ENCODE results near the gene GGCT. TPM values are rescaled to one million over a fixed set of nuclear protein-coding genes. Genes with fewer than 3 reads are reported as not detected.

GGCT gene
- total RNA-seq, 4 donors from 2014 or later = 33.6 to 210 (median 130) TPM

DNA sequence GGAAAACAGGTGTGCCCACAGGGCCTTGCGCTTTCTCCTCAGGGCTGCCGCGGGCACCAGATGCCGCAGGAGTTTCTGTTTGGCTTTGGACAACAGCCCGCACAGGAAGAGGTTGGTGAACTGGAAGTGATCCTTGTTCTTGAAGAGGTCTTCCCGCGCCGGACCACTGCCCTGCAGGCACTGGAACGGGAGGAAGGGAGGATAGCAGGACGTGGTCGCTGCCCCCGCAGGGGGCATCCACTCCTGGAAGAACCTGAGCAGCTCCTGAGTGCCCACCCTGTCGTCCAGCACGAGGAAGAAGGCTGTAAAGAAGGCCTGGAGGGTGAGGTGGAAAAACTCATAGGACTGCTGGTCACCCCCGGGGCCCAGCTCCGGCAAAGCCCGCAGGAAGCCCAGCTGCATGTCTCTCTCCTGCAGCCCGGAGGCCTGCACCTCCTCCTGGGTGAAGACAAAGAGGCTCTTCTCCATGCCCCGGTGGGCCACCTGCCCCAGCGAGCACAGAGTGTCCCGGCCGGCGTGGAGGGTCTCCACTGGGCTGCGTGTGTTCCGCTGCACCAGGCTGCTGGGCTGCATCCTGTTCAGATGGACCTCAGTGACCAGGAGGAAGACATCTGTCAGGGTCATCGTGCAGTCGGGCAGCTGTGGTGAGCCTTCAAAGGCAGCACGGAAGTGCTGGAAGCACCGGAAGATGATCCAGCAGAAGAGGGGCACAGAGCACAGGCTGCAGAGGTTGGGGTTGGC is 52.9 kb downstream of the GGCT start:
- ATAC-seq (ENCODE audit: low FRiP score) (no peak), DNase-seq (ENCODE audit: low spot score) (no peak)
- TF ChIP-seq, protein P1, sequence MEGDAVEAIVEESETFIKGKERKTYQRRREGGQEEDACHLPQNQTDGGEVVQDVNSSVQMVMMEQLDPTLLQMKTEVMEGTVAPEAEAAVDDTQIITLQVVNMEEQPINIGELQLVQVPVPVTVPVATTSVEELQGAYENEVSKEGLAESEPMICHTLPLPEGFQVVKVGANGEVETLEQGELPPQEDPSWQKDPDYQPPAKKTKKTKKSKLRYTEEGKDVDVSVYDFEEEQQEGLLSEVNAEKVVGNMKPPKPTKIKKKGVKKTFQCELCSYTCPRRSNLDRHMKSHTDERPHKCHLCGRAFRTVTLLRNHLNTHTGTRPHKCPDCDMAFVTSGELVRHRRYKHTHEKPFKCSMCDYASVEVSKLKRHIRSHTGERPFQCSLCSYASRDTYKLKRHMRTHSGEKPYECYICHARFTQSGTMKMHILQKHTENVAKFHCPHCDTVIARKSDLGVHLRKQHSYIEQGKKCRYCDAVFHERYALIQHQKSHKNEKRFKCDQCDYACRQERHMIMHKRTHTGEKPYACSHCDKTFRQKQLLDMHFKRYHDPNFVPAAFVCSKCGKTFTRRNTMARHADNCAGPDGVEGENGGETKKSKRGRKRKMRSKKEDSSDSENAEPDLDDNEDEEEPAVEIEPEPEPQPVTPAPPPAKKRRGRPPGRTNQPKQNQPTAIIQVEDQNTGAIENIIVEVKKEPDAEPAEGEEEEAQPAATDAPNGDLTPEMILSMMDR (IDR thresholded peaks at IDR 0.05) = no peak

DNA sequence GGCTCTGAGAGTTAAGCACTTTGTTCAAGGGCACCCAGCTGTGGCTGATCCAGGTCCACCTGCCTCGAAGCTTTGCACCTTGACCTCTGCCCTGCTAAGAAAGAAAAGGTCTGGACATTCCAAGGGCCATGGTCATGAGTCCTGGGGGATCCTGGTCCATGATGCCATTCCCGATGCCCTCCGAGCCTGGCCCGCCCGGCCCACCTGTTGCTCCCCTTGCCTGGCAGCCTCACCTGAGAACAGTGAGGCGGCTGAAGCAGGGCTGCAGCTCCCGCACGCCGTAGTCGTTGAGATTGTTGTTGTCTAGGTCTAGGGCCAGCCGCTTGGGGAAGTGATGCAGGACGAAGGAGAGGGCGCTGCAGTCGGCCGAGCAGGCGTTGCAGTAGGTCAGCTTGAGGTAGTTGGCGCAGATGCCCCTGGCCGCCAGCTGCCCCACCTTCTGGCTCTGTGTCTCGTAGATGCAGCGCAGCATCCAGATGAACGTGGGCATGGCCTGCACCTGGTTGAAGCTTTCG is 53.6 kb downstream of the GGCT start:
- no peak for DNase-seq (ENCODE audit: low spot score)
- TF ChIP-seq, protein P1 (IDR thresholded peaks at IDR 0.05) = no peak
- no peak for ATAC-seq (ENCODE audit: low FRiP score)

GRCh38 chr7:30450240-30450982 is 54.2 kb downstream of the GGCT start:
- no peak for ATAC-seq (ENCODE audit: low FRiP score)
- TF ChIP-seq, protein P1 (IDR thresholded peaks at IDR 0.05) = no peak
- DNase-seq (ENCODE audit: low spot score) = no peak

GRCh38 chr7:30448461-30449189 is 56.0 kb downstream of the GGCT start:
- TF ChIP-seq, protein P1 (IDR thresholded peaks at IDR 0.05) = no peak
- no peak for DNase-seq (ENCODE audit: low spot score)
- ATAC-seq (ENCODE audit: low FRiP score) = no peak

GRCh38 chr7:30447466-30447865 is 57.2 kb downstream of the GGCT start:
- ATAC-seq (ENCODE audit: low FRiP score) = no peak
- DNase-seq (ENCODE audit: low spot score) = no peak
- TF ChIP-seq, protein P1 (IDR thresholded peaks at IDR 0.05) = no peak

Other genes with a start within 250 kb of the GGCT start
- gene ZNRF2, start 220.2 kb downstream of the GGCT start, total RNA-seq = 10 to 100 TPM; 14.9 to 23.3 (median 18.6) TPM
- 10 to 100 TPM; 18.8 to 48.7 (median 33.3) TPM for gene NOD1, start 26.0 kb downstream of the GGCT start, total RNA-seq
- 100 to 1,000 TPM in 2 of 4 donors, 10 to 100 TPM in 2; 66.8 to 136 (median 105) TPM for gene GARS1, start 90.0 kb upstream of the GGCT start, total RNA-seq
- under 1 TPM in 1 of 4 donors, not detected in 3; 0.95 TPM for gene CRHR2, start 177.6 kb upstream of the GGCT start, total RNA-seq
- gene INMT, start 247.3 kb upstream of the GGCT start, total RNA-seq = 100 to 1,000 TPM; 156 to 545 (median 222) TPM